GM12878 (cell line): ENCODE measurements around the gene ARHGEF7.

Experiments
- CEBPB ChIP-seq, 2 experiments: fragments of 150-350 bp in 1 of 2; IDR thresholded peaks; 2 replicates each; pipeline ENCODE4 v1.6.1; 2012 to 2014; ENCODE audit warnings: low read depth in 2 of 2, low read length in 2 of 2, borderline replicate concordance in 1 of 2, inconsistent platforms in 1 of 2
- CHD2 ChIP-seq: IDR thresholded peaks from 2 replicates; pipeline ENCODE4 v1.6.1; 2011; ENCODE audit warnings: low read depth, low read length, improper control_type of control experiment, borderline replicate concordance
- CREB1 ChIP-seq: IDR thresholded peaks from 2 replicates; pipeline ENCODE4 v1.6.1; 2012; ENCODE audit warnings: low read depth, mild to moderate bottlenecking, inconsistent platforms
- EZH2 ChIP-seq: IDR thresholded peaks from 2 replicates; pipeline ENCODE4 v1.6.1; 2012; ENCODE audit warnings: low read depth, mild to moderate bottlenecking, control low read depth, inconsistent platforms, low read length, borderline replicate concordance; ENCODE audit not compliant: control insufficient read depth
- GABPA ChIP-seq: IDR thresholded peaks from 2 replicates; pipeline ENCODE4 v1.6.1; 2014; ENCODE audit warnings: antibody characterized with exemption, low read depth, mild to moderate bottlenecking, inconsistent platforms
- POLR2AphosphoS5 ChIP-seq: IDR thresholded peaks from 2 replicates; pipeline ENCODE4 v1.6.1; 2011; ENCODE audit warnings: mild to moderate bottlenecking, low read length, inconsistent platforms
- REST ChIP-seq: IDR thresholded peaks from 2 replicates; pipeline ENCODE4 v1.6.1; 2012; ENCODE audit warnings: mild to moderate bottlenecking, low read depth, low read length
- RFX5 ChIP-seq: IDR thresholded peaks from 2 replicates; pipeline ENCODE4 v1.6.1; 2011; ENCODE audit warnings: low read depth, low read length, improper control_type of control experiment
- SIN3A ChIP-seq: IDR thresholded peaks from 2 replicates; pipeline ENCODE4 v1.6.1; 2012; ENCODE audit warnings: low read depth, low read length, improper control_type of control experiment
- USF1 ChIP-seq: IDR thresholded peaks from 2 replicates; pipeline ENCODE4 v1.6.1; 2011; ENCODE audit warnings: borderline replicate concordance, low read depth, mild to moderate bottlenecking, moderate library complexity, mixed read lengths, low read length; ENCODE audit not compliant: insufficient read depth; ENCODE audit errors: extremely low read length
- ZNF384 ChIP-seq: IDR thresholded peaks from 2 replicates; pipeline ENCODE4 v1.6.1; 2012; ENCODE audit warnings: low read depth, mild to moderate bottlenecking, low read length, improper control_type of control experiment, borderline replicate concordance
- TF ChIP-seq, protein P1 (sequence below), 3 experiments: IDR thresholded peaks in 2 of 3; conservative IDR thresholded peaks in 1 of 3; 2 replicates each; pipeline ENCODE4 v1.5.1; 2011; ENCODE audit warnings: low read depth in 3 of 3, low read length in 3 of 3, mild to moderate bottlenecking in 3 of 3, control low read depth in 2 of 3, moderate library complexity in 2 of 3, inconsistent platforms in 1 of 3, mixed read lengths in 1 of 3; ENCODE audit not compliant: control insufficient read depth in 2 of 3, insufficient read depth in 1 of 3; ENCODE audit errors: extremely low read depth in 1 of 3

DNA sequence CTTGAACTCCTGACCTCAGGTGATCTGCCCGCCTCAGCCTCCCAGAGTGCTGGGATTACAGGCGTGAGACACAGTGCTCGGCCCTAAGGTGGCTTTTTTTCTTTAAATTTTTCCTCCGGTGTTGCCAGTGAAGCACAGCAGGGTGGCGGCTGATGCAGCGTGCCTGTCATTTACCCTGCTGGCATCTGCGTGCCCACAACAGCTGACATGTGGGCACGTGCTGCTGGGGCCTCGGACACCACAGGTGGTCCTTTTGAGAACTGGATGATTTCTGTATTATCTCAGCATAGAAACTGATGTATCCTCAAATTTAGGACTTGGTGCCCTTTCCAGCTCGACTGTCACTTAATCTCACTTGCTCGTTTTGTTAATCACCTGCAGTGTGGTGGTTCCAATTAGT lies 174.1 kb downstream of the ARHGEF7 start:
- no peak for TF ChIP-seq REST
- TF ChIP-seq GABPA = no peak
- TF ChIP-seq EZH2 = no peak
- TF ChIP-seq POLR2AphosphoS5 = no peak
- TF ChIP-seq, protein P1, sequence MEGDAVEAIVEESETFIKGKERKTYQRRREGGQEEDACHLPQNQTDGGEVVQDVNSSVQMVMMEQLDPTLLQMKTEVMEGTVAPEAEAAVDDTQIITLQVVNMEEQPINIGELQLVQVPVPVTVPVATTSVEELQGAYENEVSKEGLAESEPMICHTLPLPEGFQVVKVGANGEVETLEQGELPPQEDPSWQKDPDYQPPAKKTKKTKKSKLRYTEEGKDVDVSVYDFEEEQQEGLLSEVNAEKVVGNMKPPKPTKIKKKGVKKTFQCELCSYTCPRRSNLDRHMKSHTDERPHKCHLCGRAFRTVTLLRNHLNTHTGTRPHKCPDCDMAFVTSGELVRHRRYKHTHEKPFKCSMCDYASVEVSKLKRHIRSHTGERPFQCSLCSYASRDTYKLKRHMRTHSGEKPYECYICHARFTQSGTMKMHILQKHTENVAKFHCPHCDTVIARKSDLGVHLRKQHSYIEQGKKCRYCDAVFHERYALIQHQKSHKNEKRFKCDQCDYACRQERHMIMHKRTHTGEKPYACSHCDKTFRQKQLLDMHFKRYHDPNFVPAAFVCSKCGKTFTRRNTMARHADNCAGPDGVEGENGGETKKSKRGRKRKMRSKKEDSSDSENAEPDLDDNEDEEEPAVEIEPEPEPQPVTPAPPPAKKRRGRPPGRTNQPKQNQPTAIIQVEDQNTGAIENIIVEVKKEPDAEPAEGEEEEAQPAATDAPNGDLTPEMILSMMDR (IDR thresholded peaks at IDR 0.05 in 2 of 3, conservative IDR thresholded peaks at IDR 0.05 in 1 of 3; ENCODE audit: control insufficient read depth in 2 of 3, extremely low read depth in 1 of 3, insufficient read depth in 1 of 3, low read depth in 3 of 3, low read length in 3 of 3) = no peak
- TF ChIP-seq SIN3A = no peak
- no peak for TF ChIP-seq CHD2
- TF ChIP-seq ZNF384 = no peak
- TF ChIP-seq USF1 = no peak
- TF ChIP-seq RFX5 = no peak
- no peak for TF ChIP-seq CEBPB (IDR thresholded peaks at IDR 0.05; ENCODE audit: borderline replicate concordance in 1 of 2, low read depth in 2 of 2, low read length in 2 of 2)
- no peak for TF ChIP-seq CREB1
